IMR-90 (cell line): Measurements from ENCODE around the gene OR10H5.
"Not testable (repeated sequence)": the region's sequence is repeated elsewhere in the genome, so short reads cannot be mapped to it uniquely, and the experiment has no call there.

Experiments
- MXI1 ChIP-seq: IDR thresholded peaks from 2 replicates; pipeline ENCODE4 v1.6.1; 2012; ENCODE audit warnings: low read depth, mild to moderate bottlenecking, low read length, moderate library complexity, borderline replicate concordance
- POLR2A ChIP-seq: IDR thresholded peaks from 2 replicates; pipeline ENCODE4 v1.6.1; 2012; ENCODE audit warnings: mild to moderate bottlenecking, low read depth, low read length
- RAD21 ChIP-seq: IDR thresholded peaks from 2 replicates; pipeline ENCODE4 v1.6.1; 2012; ENCODE audit warnings: low read length, improper control_type of control experiment
- SMC3 ChIP-seq: fragments of 150-350 bp; IDR thresholded peaks from 2 replicates; pipeline ENCODE4 v1.6.1; 2016; ENCODE audit warnings: low read depth, mild to moderate bottlenecking, antibody characterized with exemption, low read length, moderate library complexity
- TF ChIP-seq, protein P1 (sequence below): conservative IDR thresholded peaks from 2 replicates; pipeline ENCODE4 v1.5.1; 2012; ENCODE audit warnings: mild to moderate bottlenecking, low read depth, low read length, improper control_type of control experiment

DNA sequence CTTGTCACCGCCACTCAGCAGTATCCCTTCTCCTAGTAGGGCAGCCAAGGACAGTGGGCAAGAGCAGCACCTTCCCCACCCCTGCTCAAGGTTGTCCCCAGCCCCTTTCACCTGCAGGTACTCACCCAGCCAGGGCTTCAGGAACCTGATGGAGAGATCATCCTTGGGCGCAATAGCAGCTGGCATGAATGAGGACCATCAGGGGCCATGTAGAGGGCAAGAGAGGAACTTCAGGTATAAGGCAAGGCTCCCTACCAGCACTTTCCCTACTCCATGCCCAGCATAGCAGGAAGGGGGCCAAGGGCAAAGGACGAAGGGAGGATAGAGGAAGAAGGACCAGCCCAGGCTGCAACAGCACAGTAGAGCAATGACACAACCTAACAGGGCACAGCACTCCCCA, 13.3 kb upstream of the OR10H5 start:
- TF ChIP-seq, protein P1, sequence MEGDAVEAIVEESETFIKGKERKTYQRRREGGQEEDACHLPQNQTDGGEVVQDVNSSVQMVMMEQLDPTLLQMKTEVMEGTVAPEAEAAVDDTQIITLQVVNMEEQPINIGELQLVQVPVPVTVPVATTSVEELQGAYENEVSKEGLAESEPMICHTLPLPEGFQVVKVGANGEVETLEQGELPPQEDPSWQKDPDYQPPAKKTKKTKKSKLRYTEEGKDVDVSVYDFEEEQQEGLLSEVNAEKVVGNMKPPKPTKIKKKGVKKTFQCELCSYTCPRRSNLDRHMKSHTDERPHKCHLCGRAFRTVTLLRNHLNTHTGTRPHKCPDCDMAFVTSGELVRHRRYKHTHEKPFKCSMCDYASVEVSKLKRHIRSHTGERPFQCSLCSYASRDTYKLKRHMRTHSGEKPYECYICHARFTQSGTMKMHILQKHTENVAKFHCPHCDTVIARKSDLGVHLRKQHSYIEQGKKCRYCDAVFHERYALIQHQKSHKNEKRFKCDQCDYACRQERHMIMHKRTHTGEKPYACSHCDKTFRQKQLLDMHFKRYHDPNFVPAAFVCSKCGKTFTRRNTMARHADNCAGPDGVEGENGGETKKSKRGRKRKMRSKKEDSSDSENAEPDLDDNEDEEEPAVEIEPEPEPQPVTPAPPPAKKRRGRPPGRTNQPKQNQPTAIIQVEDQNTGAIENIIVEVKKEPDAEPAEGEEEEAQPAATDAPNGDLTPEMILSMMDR, result not testable (repeated sequence)
- TF ChIP-seq POLR2A, MXI1, SMC3, RAD21: not testable (repeated sequence)
